GM23248 (cell line): ENCODE results near the gene NRCAM.

ENCODE experiments used
- EZH2 ChIP-seq: fragments of 200-600 bp; sonication (generic); IDR thresholded peaks from 2 replicates; pipeline ENCODE4 v1.6.1; 2018; ENCODE audit warnings: antibody characterized with exemption, mild to moderate bottlenecking; ENCODE audit not compliant: insufficient read depth, poor library complexity, severe bottlenecking
- EZH2phosphoT487 ChIP-seq: fragments of 200-600 bp; sonication (generic); IDR thresholded peaks from 2 replicates; pipeline ENCODE4 v1.6.1; 2018; ENCODE audit warnings: antibody characterized with exemption, moderate library complexity, mild to moderate bottlenecking, low read depth; ENCODE audit not compliant: insufficient read depth

GRCh38 chr7:108108131-108108530, 348.1 kb downstream of the NRCAM start:
- no peak for TF ChIP-seq EZH2
- TF ChIP-seq EZH2phosphoT487: no peak
